Measurements from ENCODE around the gene NFIX. TPM values are rescaled to one million over a fixed set of nuclear protein-coding genes. Genes with fewer than 3 reads are reported as not detected.

The NFIX gene
- total and polyA plus RNA-seq, 2 of the 13 experiments (the other 11 are each of a cell fraction or from before 2014, with no cell fraction given) = 3.4 to 5.4 TPM

GRCh38 chr19:12993562-12993961 lies 1.7 kb upstream of the NFIX start:
- CTCF ChIA-PET (ENCODE audit: low intra/inter-chr PET ratio, low total read pairs) = no interaction called here
- TF ChIP-seq ZNF138 (CRISPR knock-in tag; IDR thresholded peaks at IDR 0.05; ENCODE audit: low read depth) (no peak), IRX3 (CRISPR knock-in tag; IDR thresholded peaks at IDR 0.05; ENCODE audit: borderline replicate concordance, low read depth) (no peak), BHLHE40 (IDR thresholded peaks at IDR 0.05; ENCODE audit: low read length) (no peak), NR2F1 (CRISPR knock-in tag; IDR thresholded peaks at IDR 0.05) (no peak), LRRFIP1 (CRISPR knock-in tag; conservative IDR thresholded peaks at IDR 0.05) (no peak), ARNT2 (CRISPR knock-in tag; IDR thresholded peaks at IDR 0.05; ENCODE audit: low read depth) (no peak), SMAD9 (CRISPR knock-in tag; IDR thresholded peaks at IDR 0.05) (no peak), PHF20 (CRISPR knock-in tag; IDR thresholded peaks at IDR 0.05) (no peak), MYC (CRISPR knock-in tag; IDR thresholded peaks at IDR 0.05; ENCODE audit: borderline replicate concordance) (no peak), KDM1A (CRISPR knock-in tag; IDR thresholded peaks at IDR 0.05) (no peak), ELF3 (CRISPR knock-in tag; IDR thresholded peaks at IDR 0.05) (no peak)
- TF ChIP-seq, protein P1, sequence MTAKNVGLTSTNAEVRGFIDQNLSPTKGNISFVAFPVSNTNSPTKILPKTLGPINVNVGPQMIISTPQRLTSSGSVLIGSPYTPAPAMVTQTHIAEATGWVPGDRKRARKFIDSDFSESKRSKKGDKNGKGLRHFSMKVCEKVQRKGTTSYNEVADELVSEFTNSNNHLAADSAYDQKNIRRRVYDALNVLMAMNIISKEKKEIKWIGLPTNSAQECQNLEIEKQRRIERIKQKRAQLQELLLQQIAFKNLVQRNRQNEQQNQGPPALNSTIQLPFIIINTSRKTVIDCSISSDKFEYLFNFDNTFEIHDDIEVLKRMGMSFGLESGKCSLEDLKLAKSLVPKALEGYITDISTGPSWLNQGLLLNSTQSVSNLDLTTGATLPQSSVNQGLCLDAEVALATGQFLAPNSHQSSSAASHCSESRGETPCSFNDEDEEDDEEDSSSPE (CRISPR knock-in tag; IDR thresholded peaks at IDR 0.05) = no peak
- TF ChIP-seq, protein P2, sequence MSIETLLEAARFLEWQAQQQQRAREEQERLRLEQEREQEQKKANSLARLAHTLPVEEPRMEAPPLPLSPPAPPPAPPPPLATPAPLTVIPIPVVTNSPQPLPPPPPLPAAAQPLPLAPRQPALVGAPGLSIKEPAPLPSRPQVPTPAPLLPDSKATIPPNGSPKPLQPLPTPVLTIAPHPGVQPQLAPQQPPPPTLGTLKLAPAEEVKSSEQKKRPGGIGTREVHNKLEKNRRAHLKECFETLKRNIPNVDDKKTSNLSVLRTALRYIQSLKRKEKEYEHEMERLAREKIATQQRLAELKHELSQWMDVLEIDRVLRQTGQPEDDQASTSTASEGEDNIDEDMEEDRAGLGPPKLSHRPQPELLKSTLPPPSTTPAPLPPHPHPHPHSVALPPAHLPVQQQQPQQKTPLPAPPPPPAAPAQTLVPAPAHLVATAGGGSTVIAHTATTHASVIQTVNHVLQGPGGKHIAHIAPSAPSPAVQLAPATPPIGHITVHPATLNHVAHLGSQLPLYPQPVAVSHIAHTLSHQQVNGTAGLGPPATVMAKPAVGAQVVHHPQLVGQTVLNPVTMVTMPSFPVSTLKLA (IDR thresholded peaks at IDR 0.05) = no peak
- BruUV-seq (replicated peaks) = no TSS peak
- H3K4me2 ChIP-seq (ENCODE audit: low read depth, low read length) = no peak overlapping the region
- H4K20me1 ChIP-seq (ENCODE audit: insufficient read depth, low read length) = peaks cover 3% of the 10 kb centered on the region; the same call in 1 of the 2 replicates
- DNase-seq (ENCODE audit: low spot score) = no peak
- in situ Hi-C loops (cut with HindIII; ENCODE audit: extremely low pct_ligation_motif_present, low pct_unique_long_range_greater_than_20kb) (no loop called here), intact Hi-C loops (cut with micrococcal nuclease; ENCODE audit: unreplicated experiment) (no loop called here)
- H3K9me3 ChIP-seq (ENCODE audit: low read length) = no peaks in the 10 kb centered on the region
- H3K27ac ChIP-seq (ENCODE audit: extremely low read length, insufficient read depth, low read length) = no peak overlapping the region
- no peak overlapping the region for H2AFZ ChIP-seq (ENCODE audit: low read length)
- POLR2A ChIA-PET = interaction anchor here (1.3 kb wide), 1 partner anchor 60 kb away, joined by 3 read pairs; no protein-coding TSS in a partner anchor
- peaks cover 17% of the 10 kb centered on the region for H3K79me2 ChIP-seq (ENCODE audit: insufficient read depth, low read length)
- no peak for FAIRE-seq
- H3K27me3 ChIP-seq (ENCODE audit: control insufficient read depth in 1 of 2, insufficient read depth in 2 of 2, low read length in 2 of 2) = no peaks in the 10 kb centered on the region
- H3K36me3 ChIP-seq (replicated peaks in 1 of 2; ENCODE audit: control insufficient read depth in 1 of 2, insufficient read depth in 2 of 2, low read length in 2 of 2) = peaks cover 1 to 3% of the 10 kb centered on the region in 2 experiments; a peak in 3 of 5 replicates
- ATAC-seq = no peak
- H3K9ac ChIP-seq (ENCODE audit: insufficient read depth, low read depth, low read length) = no peak overlapping the region
- peaks cover 32% of the 10 kb centered on the region for H3K4me1 ChIP-seq (ENCODE audit: insufficient read depth, low read length)
- 91% methylated on average over 7 of the region's 7 CpGs for WGBS (ENCODE audit: low lambda C conversion rate)
- no peak overlapping the region for H3K4me3 ChIP-seq (replicated peaks in 1 of 3; ENCODE audit: insufficient read depth in 1 of 3, low read depth in 2 of 3, low read length in 3 of 3)
